Stimulated activated naive CD8-positive, alpha-beta T cell treated with anti-CD3 and anti-CD28 coated beads, Interleukin-15, Interleukin-2, amounts not matched to agents 100 ng/mL and 50 ng/mL, for 24 hours (primary cell): ENCODE measurements around the gene ALKBH8.

Experiments used
- H3K27ac Mint-ChIP-seq: one replicate; pipeline ENCODE4 v1.8.0; 2021; ENCODE audit warnings: mild to moderate bottlenecking, mixed read lengths
- H3K27me3 Mint-ChIP-seq: one replicate; pipeline ENCODE4 v1.8.0; 2021; ENCODE audit warnings: mixed read lengths
- H3K36me3 Mint-ChIP-seq: one replicate; pipeline ENCODE4 v1.8.0; 2021; ENCODE audit warnings: low read depth, mixed read lengths
- H3K4me1 Mint-ChIP-seq: one replicate; pipeline ENCODE4 v1.8.0; 2021; ENCODE audit warnings: low read depth, mixed read lengths
- H3K4me3 Mint-ChIP-seq: one replicate; pipeline ENCODE4 v1.8.0; 2021; ENCODE audit warnings: mild to moderate bottlenecking, mixed read lengths
- H3K9me3 Mint-ChIP-seq: one replicate; pipeline ENCODE4 v1.8.0; 2021; ENCODE audit warnings: mixed read lengths

The ALKBH8 gene, protein sequence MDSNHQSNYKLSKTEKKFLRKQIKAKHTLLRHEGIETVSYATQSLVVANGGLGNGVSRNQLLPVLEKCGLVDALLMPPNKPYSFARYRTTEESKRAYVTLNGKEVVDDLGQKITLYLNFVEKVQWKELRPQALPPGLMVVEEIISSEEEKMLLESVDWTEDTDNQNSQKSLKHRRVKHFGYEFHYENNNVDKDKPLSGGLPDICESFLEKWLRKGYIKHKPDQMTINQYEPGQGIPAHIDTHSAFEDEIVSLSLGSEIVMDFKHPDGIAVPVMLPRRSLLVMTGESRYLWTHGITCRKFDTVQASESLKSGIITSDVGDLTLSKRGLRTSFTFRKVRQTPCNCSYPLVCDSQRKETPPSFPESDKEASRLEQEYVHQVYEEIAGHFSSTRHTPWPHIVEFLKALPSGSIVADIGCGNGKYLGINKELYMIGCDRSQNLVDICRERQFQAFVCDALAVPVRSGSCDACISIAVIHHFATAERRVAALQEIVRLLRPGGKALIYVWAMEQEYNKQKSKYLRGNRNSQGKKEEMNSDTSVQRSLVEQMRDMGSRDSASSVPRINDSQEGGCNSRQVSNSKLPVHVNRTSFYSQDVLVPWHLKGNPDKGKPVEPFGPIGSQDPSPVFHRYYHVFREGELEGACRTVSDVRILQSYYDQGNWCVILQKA

DNA sequence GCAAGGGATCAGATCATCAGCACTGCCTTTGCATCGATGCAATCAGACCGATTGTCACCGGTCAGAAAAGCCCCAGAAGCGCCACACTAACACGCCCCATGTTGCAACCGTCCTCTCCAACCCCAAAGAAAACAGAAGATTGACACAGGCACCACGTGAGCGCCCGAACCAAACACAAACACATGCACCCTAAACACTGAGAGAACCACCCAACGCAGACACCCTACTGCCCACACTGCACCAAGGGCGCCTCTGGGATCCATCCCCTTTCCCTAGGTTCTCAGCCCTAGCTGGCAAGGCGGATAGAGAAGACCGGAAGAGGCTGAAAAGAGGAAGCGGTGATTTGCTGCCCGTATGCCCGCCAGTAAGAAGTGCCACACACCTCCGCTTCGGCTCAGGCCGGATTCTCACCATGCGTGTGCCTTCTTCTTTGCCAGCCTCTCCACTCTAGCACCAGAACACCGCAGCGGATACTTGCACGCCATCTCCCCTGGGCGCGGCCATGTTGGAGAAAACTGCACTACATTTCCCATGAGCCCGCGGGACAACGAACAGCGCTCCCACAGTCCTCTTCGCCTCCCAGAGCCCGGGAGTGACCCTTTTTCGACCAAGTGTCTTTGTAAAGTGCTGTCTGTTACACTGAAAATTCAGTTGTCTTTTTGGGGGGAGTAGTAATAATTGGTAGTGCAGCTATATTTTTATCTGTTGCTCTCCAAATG is at the start of gene ALKBH8:
Gene ALKBH8, minus strand, starts transcription at position 517 of the 719 bp plus-strand sequence. CDS start 4,842 bp downstream, outside the sequence.
- peaks cover 66% of the 10 kb centered on the region for H3K4me1 Mint-ChIP-seq
- H3K36me3 Mint-ChIP-seq: peaks cover 6% of the 10 kb centered on the region
- H3K27ac Mint-ChIP-seq: peak within 1 kb of the TSS; percentile 93
- H3K4me3 Mint-ChIP-seq: peak within 1 kb of the TSS; percentile 92
- no peaks in the 10 kb centered on the region for H3K27me3 Mint-ChIP-seq
- no peaks in the 10 kb centered on the region for H3K9me3 Mint-ChIP-seq

DNA sequence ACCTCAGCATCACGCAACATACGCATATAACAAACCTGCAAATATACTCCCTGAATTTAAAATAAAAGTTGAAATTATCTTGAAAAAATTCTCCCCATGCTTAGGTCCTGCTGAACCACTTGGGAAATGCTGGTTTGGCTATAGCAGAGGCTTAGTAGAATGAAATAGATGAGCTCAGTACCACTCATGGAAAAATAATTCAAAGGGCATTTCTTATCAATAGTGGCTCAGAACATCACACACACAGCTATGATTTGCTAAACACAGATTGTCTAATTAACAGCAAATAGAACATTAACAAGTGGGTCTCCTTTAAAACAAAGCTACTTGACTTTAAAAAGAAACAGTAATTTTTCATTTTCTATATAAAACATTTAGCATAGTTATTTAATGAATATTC is 46.9 kb upstream of the ALKBH8 start:
- Mint-ChIP-seq H3K9me3 (no peaks in the 10 kb centered on the region), H3K27me3 (peaks cover 42% of the 10 kb centered on the region), H3K4me3 (no peak overlapping the region), H3K4me1 (no peaks in the 10 kb centered on the region), H3K27ac (no peak overlapping the region), H3K36me3 (no peaks in the 10 kb centered on the region)

DNA sequence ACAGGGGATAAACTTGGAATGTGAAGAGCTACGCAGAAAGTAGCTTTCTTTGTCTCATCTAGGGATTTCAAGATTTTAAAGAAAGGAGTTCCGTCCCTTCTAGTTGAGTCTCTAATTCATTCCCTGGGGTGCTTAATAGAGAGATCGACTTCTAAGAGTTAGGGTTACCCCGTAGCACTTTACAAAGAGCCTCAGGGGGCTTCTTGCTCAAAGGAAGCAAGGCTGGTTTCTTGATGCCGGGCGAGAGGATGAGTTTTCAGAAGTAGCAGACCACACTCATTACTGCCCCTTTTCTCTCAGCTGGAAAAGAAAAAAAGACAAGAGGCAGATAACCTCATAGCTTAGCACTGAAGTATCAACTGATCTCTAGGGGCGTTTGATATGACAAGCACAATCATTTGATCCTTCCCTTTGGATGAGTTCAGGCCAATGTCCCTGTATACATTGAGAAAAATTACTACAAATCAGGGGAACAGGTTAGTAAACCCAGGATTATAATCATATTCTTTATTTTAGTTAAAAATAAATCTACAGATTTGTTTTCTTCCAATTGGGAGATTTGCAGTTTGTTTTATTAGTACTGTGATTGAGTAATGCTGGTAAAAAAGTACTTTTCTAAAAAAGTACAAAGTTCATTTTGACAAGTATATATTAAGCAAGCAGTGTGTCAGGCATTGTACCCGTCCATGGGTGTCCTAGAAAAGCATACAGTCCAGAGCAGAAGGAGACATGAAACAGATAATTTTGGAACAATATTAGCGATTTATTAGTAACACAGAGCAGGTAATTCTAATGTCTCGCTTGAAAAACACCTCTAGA is 44.1 kb upstream of the ALKBH8 start:
- H3K4me1 Mint-ChIP-seq: no peaks in the 10 kb centered on the region
- H3K9me3 Mint-ChIP-seq: no peaks in the 10 kb centered on the region
- H3K27me3 Mint-ChIP-seq: peaks cover 56% of the 10 kb centered on the region
- H3K4me3 Mint-ChIP-seq: no peak overlapping the region
- no peaks in the 10 kb centered on the region for H3K36me3 Mint-ChIP-seq
- H3K27ac Mint-ChIP-seq: no peak overlapping the region

DNA sequence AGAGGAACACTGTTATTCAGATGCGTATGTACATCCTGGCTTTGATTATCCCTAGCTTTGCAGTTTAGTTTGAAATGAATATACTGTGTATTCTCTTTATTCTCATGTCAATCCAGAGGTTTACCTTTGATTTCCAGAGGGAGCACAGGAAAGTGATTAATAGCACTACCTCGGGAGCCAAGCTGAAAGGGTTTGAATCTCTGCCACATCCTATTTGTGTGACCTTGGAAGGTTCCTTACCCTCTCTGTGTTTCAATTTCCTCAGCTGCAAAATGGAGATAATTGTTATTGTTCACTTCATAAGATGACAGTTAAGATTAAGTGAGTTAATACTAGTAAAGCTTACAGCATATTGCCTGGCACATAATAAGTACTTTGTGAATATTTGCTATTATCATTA is 43.3 kb upstream of the ALKBH8 start:
- Mint-ChIP-seq H3K27ac (no peak overlapping the region), H3K27me3 (peaks cover 62% of the 10 kb centered on the region), H3K4me1 (no peaks in the 10 kb centered on the region), H3K4me3 (no peak overlapping the region), H3K9me3 (no peaks in the 10 kb centered on the region), H3K36me3 (no peaks in the 10 kb centered on the region)

DNA sequence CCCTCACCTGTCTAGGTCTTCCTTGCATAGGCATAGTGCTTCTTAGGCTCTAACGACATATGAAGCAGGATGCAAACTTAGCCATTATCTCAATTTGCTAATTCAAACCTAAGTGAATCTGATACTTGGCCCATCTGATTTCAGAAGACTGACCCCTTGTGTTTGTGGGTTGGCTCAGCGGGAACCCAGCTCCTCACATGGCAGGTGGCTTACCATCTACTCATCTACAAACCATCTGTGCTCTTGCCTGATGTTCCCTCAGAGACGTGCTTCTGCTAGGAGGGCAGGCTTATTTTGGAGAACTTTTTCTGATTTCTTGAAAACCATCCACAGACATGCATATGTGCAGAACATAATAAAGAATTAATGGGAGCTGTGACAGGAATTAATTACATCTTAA is 40.6 kb upstream of the ALKBH8 start:
- no peaks in the 10 kb centered on the region for H3K9me3 Mint-ChIP-seq
- no peak overlapping the region for H3K4me3 Mint-ChIP-seq
- H3K36me3 Mint-ChIP-seq: no peaks in the 10 kb centered on the region
- H3K27ac Mint-ChIP-seq: no peak overlapping the region
- peaks cover 72% of the 10 kb centered on the region for H3K27me3 Mint-ChIP-seq
- no peaks in the 10 kb centered on the region for H3K4me1 Mint-ChIP-seq

DNA sequence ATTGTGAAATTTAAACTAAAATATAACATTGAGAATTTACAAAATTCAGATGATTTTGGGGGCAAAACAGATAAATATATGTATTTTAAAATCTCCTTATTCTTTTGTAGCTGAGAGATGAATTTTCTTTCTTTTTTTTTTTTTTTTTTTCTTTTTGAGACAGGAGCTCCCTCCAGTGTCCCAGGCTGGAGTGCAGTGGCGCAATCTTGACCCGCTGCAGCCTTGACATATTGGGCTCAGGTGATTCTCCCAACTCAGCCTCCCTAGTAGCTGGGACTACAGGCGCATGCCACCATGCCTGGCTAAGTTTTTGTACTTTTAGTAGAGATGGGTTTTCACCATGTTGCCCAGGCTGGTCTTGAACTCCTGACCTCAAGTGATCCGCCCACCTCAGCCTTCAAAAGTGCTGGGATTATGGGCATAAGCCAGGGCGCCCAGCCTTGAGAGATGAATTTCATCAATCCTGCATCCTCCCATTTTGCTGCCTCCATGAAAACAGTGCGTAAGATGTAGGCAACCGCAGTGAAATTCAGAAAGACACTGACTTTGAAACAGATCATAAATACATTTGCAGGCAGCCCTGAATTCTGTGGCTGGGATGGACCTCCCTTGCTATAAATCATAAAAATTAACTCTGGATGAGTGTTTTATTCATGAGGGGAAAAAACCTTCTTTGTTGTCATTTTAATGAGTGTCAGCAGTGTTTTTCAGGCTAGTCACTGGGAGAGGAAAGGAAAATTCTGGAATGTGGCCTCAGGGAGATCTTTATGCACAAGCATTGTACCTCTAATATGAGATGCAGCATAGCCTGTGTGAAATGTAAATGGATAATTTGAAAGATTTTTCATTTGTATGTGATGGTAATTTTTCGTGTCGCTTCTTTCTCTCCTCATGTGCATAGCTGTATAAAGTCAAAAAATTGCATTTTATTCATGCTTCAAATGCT is 39.8 kb upstream of the ALKBH8 start:
- Mint-ChIP-seq H3K4me1 (no peaks in the 10 kb centered on the region), H3K27ac (no peak overlapping the region), H3K4me3 (no peak overlapping the region), H3K36me3 (no peaks in the 10 kb centered on the region), H3K27me3 (peaks cover 72% of the 10 kb centered on the region), H3K9me3 (no peaks in the 10 kb centered on the region)

DNA sequence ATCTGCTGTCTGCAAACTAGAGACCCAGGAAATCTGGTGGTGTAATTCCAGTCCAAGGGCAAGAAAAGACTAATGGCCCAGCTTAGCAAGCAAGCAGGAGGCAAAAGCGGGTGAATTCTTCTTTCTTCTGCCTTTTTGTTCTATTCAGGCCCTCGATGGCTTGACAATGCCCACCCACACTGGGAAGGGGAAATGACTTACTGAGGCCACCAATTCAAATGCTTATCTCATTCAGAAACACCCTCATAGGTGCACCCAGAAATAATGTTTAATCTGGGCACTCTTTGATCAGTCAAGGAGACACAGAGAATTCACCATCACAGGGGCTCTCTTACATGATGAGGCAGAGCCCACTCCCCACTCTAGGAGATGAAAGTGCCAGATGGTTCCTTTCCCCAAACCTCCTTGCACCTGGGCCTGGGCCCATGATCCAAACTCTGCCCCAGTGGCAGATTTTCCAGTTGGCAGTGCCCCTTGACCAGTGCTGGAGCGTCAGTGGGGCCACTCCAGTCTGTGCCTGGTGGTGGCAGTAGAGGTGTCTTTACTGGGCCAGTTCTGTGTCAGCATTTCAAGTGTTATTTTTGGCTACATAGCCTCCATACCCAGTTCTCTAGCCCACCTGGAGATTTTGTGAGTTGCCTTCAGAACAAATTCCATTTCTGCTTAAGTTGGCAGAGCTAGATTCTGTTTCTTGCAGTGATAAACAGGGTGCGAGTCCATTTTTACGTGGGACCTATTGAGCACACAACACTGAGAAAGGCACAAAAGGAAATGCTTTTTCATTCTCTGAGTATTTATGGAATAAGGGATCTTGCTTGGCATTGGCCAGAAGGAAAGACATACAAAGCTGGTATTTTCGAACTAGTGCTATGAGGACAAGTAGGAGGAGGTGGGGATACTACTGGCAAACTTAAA is 32.9 kb upstream of the ALKBH8 start:
- Mint-ChIP-seq H3K9me3 (no peaks in the 10 kb centered on the region), H3K36me3 (no peaks in the 10 kb centered on the region), H3K4me1 (no peaks in the 10 kb centered on the region), H3K27ac (no peak overlapping the region), H3K4me3 (no peak overlapping the region), H3K27me3 (peaks cover 78% of the 10 kb centered on the region)

DNA sequence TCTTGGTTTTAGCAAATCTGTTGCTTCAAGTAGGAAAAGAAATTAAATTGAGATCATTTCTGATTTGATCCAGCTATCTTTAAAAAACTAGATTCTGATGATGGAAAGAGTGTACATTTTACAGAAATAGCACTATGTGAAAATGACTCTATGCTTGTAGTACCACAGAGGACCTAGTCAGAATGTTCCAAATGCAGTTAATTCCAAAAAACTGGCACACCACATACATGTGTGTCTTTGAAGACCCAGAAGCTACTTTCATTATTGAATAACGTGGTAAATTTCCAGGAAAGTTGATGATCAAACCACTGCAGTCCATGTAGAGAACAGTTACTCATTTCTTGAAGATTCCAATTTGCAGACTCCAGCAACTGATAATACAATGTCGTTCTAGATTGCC is 29.2 kb upstream of the ALKBH8 start:
- H3K4me3 Mint-ChIP-seq: no peak overlapping the region
- H3K27me3 Mint-ChIP-seq: peaks cover 82% of the 10 kb centered on the region
- H3K9me3 Mint-ChIP-seq: no peaks in the 10 kb centered on the region
- peaks cover 28% of the 10 kb centered on the region for H3K4me1 Mint-ChIP-seq
- H3K36me3 Mint-ChIP-seq: no peaks in the 10 kb centered on the region
- H3K27ac Mint-ChIP-seq: no peak overlapping the region

DNA sequence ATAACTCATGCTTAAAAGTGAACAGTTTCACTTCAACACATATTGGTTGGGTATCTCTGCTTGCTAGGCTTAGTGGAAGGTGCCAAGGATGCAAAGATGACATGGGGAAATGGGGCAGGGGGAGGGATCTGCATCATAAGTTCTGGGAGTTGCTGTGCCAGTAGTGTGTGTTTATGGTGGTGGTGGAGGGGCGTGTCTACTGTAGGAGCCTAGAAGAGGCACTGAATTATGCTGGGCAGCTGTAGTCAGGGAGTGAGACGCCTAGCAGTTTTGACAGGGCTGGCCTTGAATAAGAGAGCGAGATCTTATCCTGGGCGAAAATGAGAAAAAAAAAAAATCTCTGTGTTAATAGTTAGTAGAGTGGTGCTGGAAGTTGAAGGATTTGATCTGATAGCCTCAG is 28.4 kb upstream of the ALKBH8 start:
- H3K27me3 Mint-ChIP-seq: peaks cover 86% of the 10 kb centered on the region
- peaks cover 29% of the 10 kb centered on the region for H3K4me1 Mint-ChIP-seq
- H3K27ac Mint-ChIP-seq: no peak overlapping the region
- no peaks in the 10 kb centered on the region for H3K9me3 Mint-ChIP-seq
- H3K4me3 Mint-ChIP-seq: no peak overlapping the region
- H3K36me3 Mint-ChIP-seq: no peaks in the 10 kb centered on the region

DNA sequence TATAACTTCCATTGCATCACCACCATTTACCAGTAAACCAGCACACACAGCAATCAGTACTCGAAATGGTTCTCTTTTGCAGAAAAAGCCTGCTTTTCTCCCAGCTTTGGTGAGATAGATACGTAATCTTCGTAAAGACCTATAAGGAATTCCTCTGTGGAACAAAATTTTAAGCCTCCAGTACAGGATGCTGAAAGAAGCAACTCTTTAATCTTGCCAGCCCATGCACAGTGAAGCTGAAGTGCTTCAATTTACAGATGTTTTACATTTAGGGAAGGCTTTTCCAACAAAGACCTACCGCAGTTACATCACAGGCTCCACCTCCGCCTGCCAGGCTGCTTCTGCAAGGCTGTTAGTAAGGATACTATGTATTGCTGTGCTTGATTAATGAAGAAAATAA is 27.3 kb upstream of the ALKBH8 start:
- peaks cover 89% of the 10 kb centered on the region for H3K27me3 Mint-ChIP-seq
- H3K9me3 Mint-ChIP-seq: no peaks in the 10 kb centered on the region
- H3K4me1 Mint-ChIP-seq: peaks cover 29% of the 10 kb centered on the region
- H3K36me3 Mint-ChIP-seq: no peaks in the 10 kb centered on the region
- H3K4me3 Mint-ChIP-seq: no peak overlapping the region
- H3K27ac Mint-ChIP-seq: no peak overlapping the region

DNA sequence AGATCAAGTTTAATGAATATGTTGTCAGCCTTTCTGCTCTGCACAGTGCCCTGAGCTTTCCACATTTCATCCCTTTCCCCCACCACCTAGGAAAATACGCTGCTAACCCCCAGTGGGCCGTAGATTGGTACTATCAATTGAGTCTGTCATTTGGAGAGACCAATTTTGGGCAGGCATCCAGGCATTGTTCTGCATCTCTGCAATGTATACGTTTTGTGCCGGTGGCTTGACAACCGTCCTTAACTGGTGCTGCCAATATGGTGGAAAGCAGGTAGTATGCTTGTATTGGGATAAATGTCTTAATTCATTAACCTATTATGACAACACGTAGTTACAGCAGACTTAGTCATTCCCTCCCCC is 26.7 kb upstream of the ALKBH8 start:
- Mint-ChIP-seq H3K27me3 (peaks cover 89% of the 10 kb centered on the region), H3K4me1 (peaks cover 29% of the 10 kb centered on the region), H3K9me3 (no peaks in the 10 kb centered on the region), H3K4me3 (peak overlapping the region; percentile 72), H3K36me3 (no peaks in the 10 kb centered on the region), H3K27ac (peak overlapping the region; percentile 51)

DNA sequence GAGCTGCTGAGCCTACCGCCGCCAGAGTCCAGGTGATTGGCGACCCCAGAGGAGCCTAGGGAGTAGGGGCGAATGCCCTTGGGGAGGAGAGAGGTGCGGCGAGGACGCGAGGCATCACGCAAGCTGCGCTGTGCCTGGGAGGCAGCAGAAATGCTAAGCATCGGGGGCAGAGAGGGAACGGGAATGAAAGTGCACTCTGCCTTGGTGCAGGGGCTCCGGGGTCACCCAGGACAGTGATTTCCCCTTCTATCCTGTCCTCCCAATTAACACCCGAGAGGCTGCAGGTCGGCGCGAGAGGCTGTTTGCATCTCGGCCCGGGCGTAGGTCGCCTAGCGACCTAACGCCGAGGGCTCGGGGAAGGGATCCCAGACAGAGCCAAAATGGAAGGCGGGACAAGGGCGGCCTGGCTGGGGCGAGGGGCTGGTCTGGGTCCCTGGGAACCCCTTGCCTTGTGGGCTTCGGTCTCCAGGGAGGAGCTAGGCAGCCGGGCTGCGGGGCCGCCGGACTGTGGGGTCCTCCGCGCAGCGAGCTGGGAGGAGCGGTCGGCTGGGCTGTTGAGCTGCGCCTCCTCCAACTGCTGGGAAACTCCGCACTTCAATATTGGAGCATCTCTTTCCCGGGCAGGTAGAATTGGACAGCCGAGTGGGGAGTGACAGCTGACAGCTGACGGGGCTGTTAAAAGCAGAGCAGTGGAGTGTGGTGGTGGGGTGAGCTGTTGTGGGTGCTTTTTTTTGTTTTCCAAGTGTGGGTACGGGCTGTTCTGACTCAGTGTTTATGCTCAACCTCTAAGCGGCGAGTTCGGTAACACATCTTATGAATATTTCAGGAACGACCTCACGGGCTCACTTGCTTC is 26.1 kb upstream of the ALKBH8 start:
- Mint-ChIP-seq H3K27me3 (peaks cover 89% of the 10 kb centered on the region), H3K36me3 (no peaks in the 10 kb centered on the region), H3K27ac (peak overlapping the region; percentile 51), H3K9me3 (no peaks in the 10 kb centered on the region), H3K4me1 (peaks cover 29% of the 10 kb centered on the region), H3K4me3 (peak overlapping the region; percentile 72)
